ENCODE results near the gene EFCAB7.

DNA sequence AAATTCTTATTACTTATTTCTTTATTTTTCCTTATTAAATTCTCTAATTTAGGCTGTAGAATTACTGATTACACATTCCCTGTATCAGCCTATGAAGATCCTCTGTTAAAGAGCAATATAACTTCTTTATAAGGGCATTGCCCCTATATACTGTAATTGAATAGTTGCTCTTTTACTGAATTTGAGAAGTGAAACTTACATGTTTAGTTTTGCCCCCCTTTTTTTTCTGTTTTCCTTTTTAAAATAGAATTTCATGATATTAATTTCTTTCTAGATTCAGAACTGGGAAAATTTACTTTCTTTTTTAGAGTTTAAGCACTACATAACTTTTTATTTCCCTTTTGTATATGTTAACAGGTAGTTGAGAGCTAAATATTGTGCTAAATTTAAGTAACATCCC is 40.4 kb downstream of the EFCAB7 start:
- TF ChIP-seq, protein P1, sequence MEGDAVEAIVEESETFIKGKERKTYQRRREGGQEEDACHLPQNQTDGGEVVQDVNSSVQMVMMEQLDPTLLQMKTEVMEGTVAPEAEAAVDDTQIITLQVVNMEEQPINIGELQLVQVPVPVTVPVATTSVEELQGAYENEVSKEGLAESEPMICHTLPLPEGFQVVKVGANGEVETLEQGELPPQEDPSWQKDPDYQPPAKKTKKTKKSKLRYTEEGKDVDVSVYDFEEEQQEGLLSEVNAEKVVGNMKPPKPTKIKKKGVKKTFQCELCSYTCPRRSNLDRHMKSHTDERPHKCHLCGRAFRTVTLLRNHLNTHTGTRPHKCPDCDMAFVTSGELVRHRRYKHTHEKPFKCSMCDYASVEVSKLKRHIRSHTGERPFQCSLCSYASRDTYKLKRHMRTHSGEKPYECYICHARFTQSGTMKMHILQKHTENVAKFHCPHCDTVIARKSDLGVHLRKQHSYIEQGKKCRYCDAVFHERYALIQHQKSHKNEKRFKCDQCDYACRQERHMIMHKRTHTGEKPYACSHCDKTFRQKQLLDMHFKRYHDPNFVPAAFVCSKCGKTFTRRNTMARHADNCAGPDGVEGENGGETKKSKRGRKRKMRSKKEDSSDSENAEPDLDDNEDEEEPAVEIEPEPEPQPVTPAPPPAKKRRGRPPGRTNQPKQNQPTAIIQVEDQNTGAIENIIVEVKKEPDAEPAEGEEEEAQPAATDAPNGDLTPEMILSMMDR (IDR thresholded peaks at IDR 0.05; ENCODE audit: low read depth, low read length): no peak
- TF ChIP-seq EZH2phosphoT487 (IDR thresholded peaks at IDR 0.05; ENCODE audit: low read depth): no peak

Data from OCI-LY3 (cell line).